Activated CD8-positive, alpha-beta memory T cell treated with anti-CD3 and anti-CD28 coated beads for 36 hours (primary cell): ENCODE data around the gene SUPT7L. TPM values are rescaled to one million over a fixed set of nuclear protein-coding genes. Genes with fewer than 3 reads are reported as not detected.
"Not testable (repeated sequence)": the region's sequence is repeated elsewhere in the genome, so short reads cannot be mapped to it uniquely, and the experiment has no call there.

Experiments
- CTCF ChIA-PET: fragments of 350-600 bp; sonication (Branson Sonifier 250); formaldehyde crosslinking; loops from one replicate; lab custom pipeline; 2021; ENCODE audit warnings: antibody characterized with exemption; lab: Charles Lee
- POLR2A ChIA-PET: fragments of 350-600 bp; sonication (Branson Sonifier 250); formaldehyde crosslinking; loops from one replicate; lab custom pipeline; 2021; ENCODE audit warnings: antibody characterized with exemption; lab: Charles Lee
- total RNA-seq, 2 experiments: library from RNA; stranded (reverse); gene quantifications; one replicate each; pipeline ENCODE4 v1.2.3, GENCODE V29; 2021

SUPT7L gene
- total RNA-seq, 2 experiments from 2014 or later: 27.5 to 31.0 TPM

- ChIA-PET CTCF (interaction anchor here (1.5 kb wide), 1 partner anchor 31 kb away, joined by 3 read pairs; no protein-coding TSS in a partner anchor), POLR2A (interaction anchor here (1.1 kb wide), 1 partner anchor 29 kb away, joined by 3 read pairs; no protein-coding TSS in a partner anchor)
Measured at GRCh38 chr2:27652790-27653189, 10.6 kb downstream of the SUPT7L start.

GRCh38 chr2:27652341-27652740, 11.1 kb downstream of the SUPT7L start:
- POLR2A ChIA-PET: no interaction called here

GRCh38 chr2:27651056-27651455, 12.4 kb downstream of the SUPT7L start:
- ChIA-PET POLR2A (no interaction called here), CTCF (no interaction called here)

More at GRCh38 chr2:27652341-27652740, 11.1 kb downstream of the SUPT7L start:
- CTCF ChIA-PET: no interaction called here

GRCh38 chr2:27647737-27648136, 15.7 kb downstream of the SUPT7L start:
- CTCF ChIA-PET: no interaction called here

GRCh38 chr2:27647289-27647688, 16.1 kb downstream of the SUPT7L start:
- CTCF ChIA-PET: no interaction called here
- POLR2A ChIA-PET: interaction anchor here (0.9 kb wide), 1 partner anchor 14 kb away, joined by 3 read pairs; no protein-coding TSS in a partner anchor

More at GRCh38 chr2:27647737-27648136, 15.7 kb downstream of the SUPT7L start:
- POLR2A ChIA-PET: no interaction called here

GRCh38 chr2:27645197-27645596, 18.2 kb downstream of the SUPT7L start:
- CTCF ChIA-PET: no interaction called here
- POLR2A ChIA-PET: no interaction called here

- ChIA-PET POLR2A (no interaction called here), CTCF (interaction anchor here (0.8 kb wide), 1 partner anchor 43 kb away, joined by 3 read pairs; no protein-coding TSS in a partner anchor)
Measured at GRCh38 chr2:27640722-27641245, 22.6 kb downstream of the SUPT7L start.

GRCh38 chr2:27638709-27639108, 24.7 kb downstream of the SUPT7L start:
- POLR2A ChIA-PET: interaction anchor here (1.0 to 2.0 kb wide), 2 partner anchors 10 to 263 kb away, joined by 3 to 10 read pairs; partner anchors contain the start of genes CCDC121 and GPN1

GRCh38 chr2:27638037-27638637, 25.3 kb downstream of the SUPT7L start:
- ChIA-PET POLR2A (interaction anchor here (1.0 to 2.0 kb wide), 2 partner anchors 10 to 264 kb away, joined by 3 to 10 read pairs; partner anchors contain the start of genes CCDC121 and GPN1), CTCF (interaction anchor here (0.7 to 2.1 kb wide), 4 partner anchors 9 to 228 kb away, joined by 3 to 8 read pairs (median 5); partner anchors contain the start of genes CCDC121, GPN1, PPM1G and SLC4A1AP)

More at GRCh38 chr2:27638709-27639108, 24.7 kb downstream of the SUPT7L start:
- CTCF ChIA-PET: interaction anchor here (0.6 to 2.1 kb wide), 3 partner anchors 10 to 290 kb away, joined by 4 to 8 read pairs (median 7); partner anchors contain the start of genes CCDC121 and GPN1

- ChIA-PET CTCF (no interaction called here), POLR2A (no interaction called here)
Measured at GRCh38 chr2:27636766-27637165, 26.6 kb downstream of the SUPT7L start.

GRCh38 chr2:27634291-27634690, 29.1 kb downstream of the SUPT7L start:
- ChIA-PET CTCF (no interaction called here), POLR2A (no interaction called here)

GRCh38 chr2:27630257-27630656, 33.2 kb downstream of the SUPT7L start:
- POLR2A ChIA-PET: interaction anchor here (0.6 kb wide), 1 partner anchor 202 kb away, joined by 4 read pairs; the partner anchor contains the start of gene NRBP1
- CTCF ChIA-PET: not testable (repeated sequence)

- ChIA-PET POLR2A (interaction anchor here (0.6 to 1.7 kb wide), 6 partner anchors 9 to 225 kb away, joined by 3 to 10 read pairs (median 4); partner anchors contain the start of gene ZNF512), CTCF (interaction anchor here (1.4 to 1.8 kb wide), 2 partner anchors 9 to 53 kb away, joined by 7 to 13 read pairs; no protein-coding TSS in a partner anchor)
Measured at GRCh38 chr2:27628767-27629709, 34.4 kb downstream of the SUPT7L start, which contains the start of the genes CCDC121 and GPN1. TSS of gene CCDC121 (minus strand) at chr2:27629012. CDS start at chr2:27627799, 1,213 bp downstream. TSS of gene GPN1 (plus strand) at chr2:27629050. CDS start at chr2:27629059, 9 bp downstream.

- CTCF ChIA-PET: interaction anchor here (1.4 to 1.8 kb wide), 2 partner anchors 10 to 54 kb away, joined by 7 to 13 read pairs; no protein-coding TSS in a partner anchor
- POLR2A ChIA-PET: interaction anchor here (0.6 to 1.7 kb wide), 5 partner anchors 10 to 197 kb away, joined by 3 to 10 read pairs (median 4); partner anchors contain the start of gene ZNF512
Measured at GRCh38 chr2:27627963-27628766, 35.2 kb downstream of the SUPT7L start.

- POLR2A ChIA-PET, CTCF ChIA-PET: not testable (repeated sequence)
Measured at GRCh38 chr2:27626921-27627320, 36.5 kb downstream of the SUPT7L start.

GRCh38 chr2:27626323-27626722, 37.1 kb downstream of the SUPT7L start:
- POLR2A ChIA-PET, CTCF ChIA-PET: not testable (repeated sequence)

- ChIA-PET POLR2A (no interaction called here), CTCF (no interaction called here)
Measured at GRCh38 chr2:27624943-27625342, 38.5 kb downstream of the SUPT7L start.

GRCh38 chr2:27622921-27623384, 40.5 kb downstream of the SUPT7L start:
- ChIA-PET CTCF (no interaction called here), POLR2A (no interaction called here)
